Neural cell (in vitro differentiated cells): ENCODE results near the gene CPEB3. TPM values are rescaled to one million over a fixed set of nuclear protein-coding genes. Genes with fewer than 3 reads are reported as not detected.
"Not testable (repeated sequence)": the region's sequence is repeated elsewhere in the genome, so short reads cannot be mapped to it uniquely, and the experiment has no call there.

Experiments
- H2AFZ ChIP-seq: fragments of 200-600, 300-800 bp; sonication (generic), shearing (Covaris generic); 2 replicates; pipeline ENCODE4 v1.6.0; 2014; ENCODE audit warnings: low read depth, mild to moderate bottlenecking, antibody characterized with exemption, low read length, moderate library complexity
- H3F3A ChIP-seq: fragments of 200-600 bp; shearing (Covaris generic); 2 replicates; pipeline ENCODE4 v1.6.1; 2016; ENCODE audit warnings: mild to moderate bottlenecking, moderate library complexity, mixed read lengths, antibody characterized with exemption, low read length; ENCODE audit not compliant: insufficient read depth, poor library complexity, severe bottlenecking
- H3K27ac ChIP-seq: fragments of 200-600, 300-800 bp; sonication (generic), shearing (Covaris generic); 2 replicates; pipeline ENCODE4 v1.5.1; 2014; ENCODE audit warnings: mild to moderate bottlenecking, low read length, moderate library complexity
- H3K27me3 ChIP-seq: fragments of 300-800, 200-600 bp; sonication (generic), shearing (Covaris generic); 2 replicates; pipeline ENCODE4 v1.6.0; 2014; ENCODE audit warnings: mild to moderate bottlenecking, low read depth, low read length, moderate library complexity; ENCODE audit not compliant: insufficient read depth
- H3K36me3 ChIP-seq: fragments of 300-800, 200-600 bp; sonication (generic), shearing (Covaris generic); 2 replicates; pipeline ENCODE4 v1.5.1; 2014; ENCODE audit warnings: mild to moderate bottlenecking, antibody characterized with exemption, low read length, moderate library complexity; ENCODE audit not compliant: insufficient read depth
- H3K4me2 ChIP-seq: fragments of 300-800, 200-600 bp; sonication (generic), shearing (Covaris generic); 2 replicates; pipeline ENCODE4 v1.6.0; 2014; ENCODE audit warnings: mild to moderate bottlenecking, low read length
- H3K4me3 ChIP-seq: fragments of 300-800, 200-600 bp; sonication (generic), shearing (Covaris generic); 2 replicates; pipeline ENCODE4 v1.5.1; 2014; ENCODE audit warnings: mild to moderate bottlenecking, low read length, moderate library complexity
- H3K79me2 ChIP-seq: fragments of 200-600 bp; shearing (Covaris generic); replicated peaks from 2 replicates; pipeline ENCODE4 v1.6.0; 2014; ENCODE audit warnings: mild to moderate bottlenecking, low read length, moderate library complexity; ENCODE audit not compliant: insufficient read depth
- H3K9ac ChIP-seq: fragments of 300-800, 200-600 bp; sonication (generic), shearing (Covaris generic); 2 replicates; pipeline ENCODE4 v1.6.1; 2016; ENCODE audit warnings: mild to moderate bottlenecking, low read length, mixed read lengths
- H3K9me2 ChIP-seq: fragments of 200-600 bp; shearing (Covaris generic); 2 replicates; pipeline ENCODE4 v1.6.1; 2016; ENCODE audit warnings: mild to moderate bottlenecking, low read length, mixed read lengths; ENCODE audit not compliant: insufficient read depth
- H3K9me3 ChIP-seq: fragments of 200-600, 300-800 bp; sonication (generic), shearing (Covaris generic); 2 replicates; pipeline ENCODE4 v1.6.1; 2016; ENCODE audit warnings: mild to moderate bottlenecking, mixed run types, low read length, moderate library complexity, mixed read lengths
- H4K20me1 ChIP-seq: fragments of 200-600 bp; shearing (Covaris generic); 2 replicates; pipeline ENCODE4 v1.6.1; 2016; ENCODE audit warnings: mild to moderate bottlenecking, mixed run types; ENCODE audit not compliant: insufficient read depth
- EP300 ChIP-seq: fragments of 450-650 bp; conservative IDR thresholded peaks from 2 replicates; pipeline ENCODE4 v1.6.1; 2014; ENCODE audit warnings: antibody characterized with exemption, mild to moderate bottlenecking, moderate library complexity; ENCODE audit not compliant: poor library complexity, severe bottlenecking
- EZH2 ChIP-seq: fragments of 200-600, 300-800 bp; shearing (Covaris generic), sonication (generic); IDR thresholded peaks from 2 replicates; pipeline ENCODE4 v1.6.1; 2014; ENCODE audit warnings: antibody characterized with exemption, low read length, borderline replicate concordance, mild to moderate bottlenecking; ENCODE audit not compliant: insufficient read depth, poor library complexity, severe bottlenecking
- MXI1 ChIP-seq: fragments of 450-650 bp; conservative IDR thresholded peaks from 2 replicates; pipeline ENCODE4 v1.6.1; 2014; ENCODE audit warnings: antibody characterized with exemption, mild to moderate bottlenecking; ENCODE audit not compliant: poor library complexity, severe bottlenecking
- REST ChIP-seq: IDR thresholded peaks from 2 replicates; pipeline ENCODE4 v1.6.1; 2012; ENCODE audit warnings: borderline replicate concordance
- TAF1 ChIP-seq: IDR thresholded peaks from 2 replicates; pipeline ENCODE4 v1.6.1; 2012; ENCODE audit warnings: low read depth
- polyA plus RNA-seq: library from polyadenylated mRNA; depleted of rRNA; stranded (reverse); fragments of >200 nt; gene quantifications from 2 replicates; pipeline ENCODE4 v1.2.3, GENCODE V29; 2014
- TF ChIP-seq, protein P1 (sequence below): fragments of 450-650 bp; IDR thresholded peaks from 2 replicates; pipeline ENCODE4 v1.5.1; 2014; ENCODE audit warnings: antibody characterized with exemption, mild to moderate bottlenecking, moderate library complexity; ENCODE audit not compliant: poor library complexity, severe bottlenecking

CPEB3 gene
- polyA plus RNA-seq, 1 donor from 2014 or later: 20.0 TPM

DNA sequence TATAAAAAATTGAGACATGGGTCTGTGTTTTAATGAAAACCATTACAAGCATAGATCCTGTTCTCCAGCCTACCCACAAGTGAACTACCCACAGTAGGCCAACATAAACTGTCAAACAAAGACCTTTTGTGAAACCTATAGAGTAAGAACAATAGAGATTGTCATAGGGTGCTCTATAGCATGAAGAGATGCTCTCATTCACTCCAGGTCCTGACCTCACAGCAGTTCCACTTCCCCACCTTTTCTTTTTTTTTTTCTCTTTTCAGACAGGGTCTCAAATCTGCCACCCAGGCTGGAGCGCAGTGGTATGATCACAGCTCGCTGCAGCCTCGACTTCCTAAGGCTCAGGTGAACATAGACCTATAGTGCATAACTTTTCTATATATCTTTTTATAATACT lies 72.3 kb downstream of the CPEB3 start:
- Histone ChIP-seq H3K36me3 (no peaks in the 10 kb centered on the region), H3K4me3 (no peak overlapping the region), H2AFZ (no peak overlapping the region), H3F3A (no peaks in the 10 kb centered on the region), H3K79me2 (no peaks in the 10 kb centered on the region), H3K4me2 (no peak overlapping the region), H3K9ac (no peak overlapping the region), H3K27me3 (no peaks in the 10 kb centered on the region), H3K9me2 (no peaks in the 10 kb centered on the region), H3K9me3 (no peaks in the 10 kb centered on the region), H4K20me1 (peaks cover 2% of the 10 kb centered on the region), H3K27ac (no peak overlapping the region)
- TF ChIP-seq MXI1: no peak
- no peak for TF ChIP-seq EZH2
- TF ChIP-seq TAF1: no peak
- TF ChIP-seq, protein P1, sequence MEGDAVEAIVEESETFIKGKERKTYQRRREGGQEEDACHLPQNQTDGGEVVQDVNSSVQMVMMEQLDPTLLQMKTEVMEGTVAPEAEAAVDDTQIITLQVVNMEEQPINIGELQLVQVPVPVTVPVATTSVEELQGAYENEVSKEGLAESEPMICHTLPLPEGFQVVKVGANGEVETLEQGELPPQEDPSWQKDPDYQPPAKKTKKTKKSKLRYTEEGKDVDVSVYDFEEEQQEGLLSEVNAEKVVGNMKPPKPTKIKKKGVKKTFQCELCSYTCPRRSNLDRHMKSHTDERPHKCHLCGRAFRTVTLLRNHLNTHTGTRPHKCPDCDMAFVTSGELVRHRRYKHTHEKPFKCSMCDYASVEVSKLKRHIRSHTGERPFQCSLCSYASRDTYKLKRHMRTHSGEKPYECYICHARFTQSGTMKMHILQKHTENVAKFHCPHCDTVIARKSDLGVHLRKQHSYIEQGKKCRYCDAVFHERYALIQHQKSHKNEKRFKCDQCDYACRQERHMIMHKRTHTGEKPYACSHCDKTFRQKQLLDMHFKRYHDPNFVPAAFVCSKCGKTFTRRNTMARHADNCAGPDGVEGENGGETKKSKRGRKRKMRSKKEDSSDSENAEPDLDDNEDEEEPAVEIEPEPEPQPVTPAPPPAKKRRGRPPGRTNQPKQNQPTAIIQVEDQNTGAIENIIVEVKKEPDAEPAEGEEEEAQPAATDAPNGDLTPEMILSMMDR: no peak
- no peak for TF ChIP-seq REST
- TF ChIP-seq EP300: no peak

GRCh38 chr10:92216608-92217007 lies 74.3 kb downstream of the CPEB3 start:
- not testable (repeated sequence) for H3K4me2 ChIP-seq, H4K20me1 ChIP-seq, H3K9me3 ChIP-seq, H3K79me2 ChIP-seq, H3K27ac ChIP-seq, H3K27me3 ChIP-seq, H3K36me3 ChIP-seq, H2AFZ ChIP-seq, H3K9me2 ChIP-seq, H3K9ac ChIP-seq, H3K4me3 ChIP-seq, H3F3A ChIP-seq

DNA sequence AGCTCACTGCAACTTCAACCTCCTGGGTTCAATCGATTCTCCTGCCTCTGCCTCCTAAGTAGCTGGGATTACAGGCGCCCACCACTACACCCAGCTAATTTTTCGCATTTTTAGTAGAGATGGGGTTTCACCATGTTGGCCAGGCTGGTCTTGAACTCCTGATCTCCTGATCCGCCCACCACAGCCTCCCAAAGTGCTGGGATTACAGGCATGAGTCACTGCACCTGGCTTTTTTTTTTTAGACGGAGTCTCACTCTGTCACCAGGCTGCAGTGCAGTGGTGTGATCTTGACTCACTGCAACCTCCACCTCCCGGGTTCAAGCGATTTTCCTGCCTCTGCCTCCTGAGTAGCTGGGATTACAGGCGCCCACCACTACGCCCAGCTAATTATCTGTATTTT lies 75.7 kb downstream of the CPEB3 start:
- H3K36me3 ChIP-seq, H3K27ac ChIP-seq, H2AFZ ChIP-seq, H3K9ac ChIP-seq, H3K4me2 ChIP-seq, H3K27me3 ChIP-seq, H3F3A ChIP-seq, H3K79me2 ChIP-seq, H4K20me1 ChIP-seq, H3K4me3 ChIP-seq, H3K9me3 ChIP-seq, H3K9me2 ChIP-seq: not testable (repeated sequence)
